Measurements from ENCODE around the gene KCNH6.

DNA sequence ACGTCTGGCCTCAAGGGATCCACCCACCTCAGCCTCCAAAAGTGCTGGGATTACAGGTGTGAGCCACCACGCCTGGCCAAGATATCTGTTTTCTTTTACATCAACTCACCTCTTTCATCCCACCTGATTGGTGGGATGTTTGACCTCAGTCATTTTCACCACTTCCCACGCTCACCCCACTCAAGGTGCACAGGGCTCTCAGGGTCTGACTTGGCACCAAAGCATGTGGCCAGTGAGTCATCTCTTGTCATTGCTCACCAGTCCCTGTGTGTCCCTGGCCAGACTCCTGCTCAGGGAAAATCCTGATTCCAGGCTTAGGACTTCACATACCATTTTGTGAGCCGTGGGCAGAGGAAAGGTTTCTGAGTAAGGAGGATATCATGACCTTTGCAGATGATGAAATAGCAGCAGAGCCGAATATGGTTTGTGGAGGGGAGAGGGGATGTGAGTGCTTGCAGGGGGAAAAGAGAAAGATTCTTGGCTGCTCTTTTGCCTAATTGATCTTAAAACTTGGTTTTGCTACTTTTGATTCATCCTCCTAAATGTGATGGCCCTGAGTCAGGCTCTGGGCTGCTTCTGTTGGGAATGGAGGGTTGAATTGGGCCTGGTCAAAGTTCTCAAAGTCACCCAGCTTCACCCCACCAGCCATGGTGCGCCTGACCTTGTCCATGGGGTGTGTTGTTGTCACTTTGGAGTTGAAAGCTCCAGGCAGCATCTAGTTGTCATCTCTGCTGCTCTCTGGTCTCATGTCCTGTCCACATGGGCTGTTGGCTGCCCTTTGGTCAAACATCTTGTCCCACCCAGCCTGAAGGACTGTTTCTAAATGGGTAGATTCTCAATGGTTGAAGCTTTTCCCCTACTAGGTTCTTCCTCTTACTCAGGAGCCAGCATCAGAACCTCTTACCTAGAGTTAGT lies 6.0 kb upstream of the KCNH6 start:
- TF ChIP-seq, protein P1, sequence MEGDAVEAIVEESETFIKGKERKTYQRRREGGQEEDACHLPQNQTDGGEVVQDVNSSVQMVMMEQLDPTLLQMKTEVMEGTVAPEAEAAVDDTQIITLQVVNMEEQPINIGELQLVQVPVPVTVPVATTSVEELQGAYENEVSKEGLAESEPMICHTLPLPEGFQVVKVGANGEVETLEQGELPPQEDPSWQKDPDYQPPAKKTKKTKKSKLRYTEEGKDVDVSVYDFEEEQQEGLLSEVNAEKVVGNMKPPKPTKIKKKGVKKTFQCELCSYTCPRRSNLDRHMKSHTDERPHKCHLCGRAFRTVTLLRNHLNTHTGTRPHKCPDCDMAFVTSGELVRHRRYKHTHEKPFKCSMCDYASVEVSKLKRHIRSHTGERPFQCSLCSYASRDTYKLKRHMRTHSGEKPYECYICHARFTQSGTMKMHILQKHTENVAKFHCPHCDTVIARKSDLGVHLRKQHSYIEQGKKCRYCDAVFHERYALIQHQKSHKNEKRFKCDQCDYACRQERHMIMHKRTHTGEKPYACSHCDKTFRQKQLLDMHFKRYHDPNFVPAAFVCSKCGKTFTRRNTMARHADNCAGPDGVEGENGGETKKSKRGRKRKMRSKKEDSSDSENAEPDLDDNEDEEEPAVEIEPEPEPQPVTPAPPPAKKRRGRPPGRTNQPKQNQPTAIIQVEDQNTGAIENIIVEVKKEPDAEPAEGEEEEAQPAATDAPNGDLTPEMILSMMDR (IDR thresholded peaks at IDR 0.05), result no peak
- TF ChIP-seq POLR2A (IDR thresholded peaks at IDR 0.05), result no peak
- TF ChIP-seq POLR2AphosphoS5 (IDR thresholded peaks at IDR 0.05), result no peak
- no peak for TF ChIP-seq EP300 (IDR thresholded peaks at IDR 0.05)

Data from gastroesophageal sphincter (tissue), 3 donors.